GM12892 (cell line): Measurements from ENCODE around the gene ZCCHC7.
A peak's percentile ranks its signal among the peaks of the same experiment; 100 is the strongest.

Experiments used
- DNase-seq: peaks from one replicate; pipeline ENCODE4 v3.0.0; 2011; ENCODE audit not compliant: insufficient read length
- FAIRE-seq: peaks from 2 replicates; lab custom pipeline; 2011; peaks lifted over from hg19 to GRCh38; lab: Jason Lieb, UNC
- POLR2A ChIP-seq: IDR thresholded peaks from 2 replicates; pipeline ENCODE4 v1.6.1; 2011; ENCODE audit warnings: low read depth, low read length, control low read depth
- POLR2AphosphoS5 ChIP-seq: IDR thresholded peaks from 2 replicates; pipeline ENCODE4 v1.6.1; 2011; ENCODE audit warnings: low read depth, low read length, control low read depth
- TAF1 ChIP-seq: IDR thresholded peaks from 2 replicates; pipeline ENCODE4 v1.6.1; 2011; ENCODE audit warnings: low read depth, mild to moderate bottlenecking, control low read depth, low read length, borderline replicate concordance

ZCCHC7 gene

DNA sequence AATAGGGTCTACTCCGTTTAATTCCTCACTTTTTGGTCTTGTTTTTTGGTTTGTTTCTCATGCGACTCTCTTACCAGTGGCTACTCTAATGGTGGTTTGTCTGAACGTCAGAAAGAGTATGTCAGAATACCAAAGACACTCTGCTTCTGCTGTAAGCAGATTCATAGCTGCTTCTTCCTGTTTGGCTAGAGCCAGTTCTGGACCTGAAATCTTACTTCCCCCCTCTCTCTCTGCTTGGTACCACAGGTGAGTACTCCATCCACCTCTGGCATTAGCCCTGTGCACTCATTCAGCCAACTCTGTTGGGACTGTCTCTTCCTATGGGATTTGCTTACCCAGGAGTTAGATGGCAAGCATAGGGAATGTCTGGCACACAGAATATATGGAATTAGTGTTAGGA lies 6.6 kb downstream of the ZCCHC7 start:
- DNase-seq (no peak), FAIRE-seq (no peak)
- no peak for TF ChIP-seq POLR2A
- no peak for TF ChIP-seq TAF1
- no peak for TF ChIP-seq POLR2AphosphoS5

DNA sequence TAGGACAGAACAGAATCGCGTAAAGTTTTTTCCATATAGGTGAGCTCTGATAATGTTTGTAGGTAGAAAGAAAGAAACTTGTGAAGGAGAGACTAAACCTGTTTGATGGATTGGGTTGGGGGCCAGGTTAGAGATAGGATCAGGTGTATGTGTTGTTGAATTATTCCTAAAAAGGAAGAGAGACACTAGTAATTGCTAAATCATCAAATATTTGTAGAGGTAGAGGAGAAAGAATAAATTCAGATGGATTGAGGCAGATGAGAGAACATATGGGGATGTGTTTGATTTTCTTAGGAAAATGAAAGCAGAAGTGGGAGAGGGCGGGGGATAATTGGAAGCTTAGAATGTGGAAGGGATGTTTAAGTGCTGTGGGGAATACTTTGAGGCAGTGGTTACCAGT lies 7.7 kb downstream of the ZCCHC7 start:
- DNase-seq (no peak), FAIRE-seq (no peak)
- TF ChIP-seq POLR2AphosphoS5 (no peak), POLR2A (no peak), TAF1 (no peak)

DNA sequence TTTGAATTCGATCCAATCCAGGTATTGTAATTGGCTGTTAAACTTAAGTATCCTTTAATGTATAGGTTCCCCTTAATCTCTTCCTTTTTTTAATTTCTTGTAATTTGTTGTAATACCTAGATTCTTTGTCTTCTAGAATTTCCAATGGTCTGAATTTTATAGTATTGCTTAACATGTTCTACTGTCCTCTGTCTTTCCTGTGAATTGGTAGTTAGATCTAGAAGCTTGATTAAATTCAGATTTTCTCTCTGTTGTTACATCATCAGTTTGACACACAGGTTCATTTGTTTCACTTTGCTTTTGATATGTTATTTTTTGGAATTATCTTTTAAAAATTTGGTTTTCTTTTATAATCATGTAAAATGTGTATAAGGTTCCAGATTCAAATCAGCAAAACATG lies 13.8 kb downstream of the ZCCHC7 start:
- FAIRE-seq: no peak
- no peak for DNase-seq
- TF ChIP-seq TAF1 (no peak), POLR2A (no peak), POLR2AphosphoS5 (no peak)

DNA sequence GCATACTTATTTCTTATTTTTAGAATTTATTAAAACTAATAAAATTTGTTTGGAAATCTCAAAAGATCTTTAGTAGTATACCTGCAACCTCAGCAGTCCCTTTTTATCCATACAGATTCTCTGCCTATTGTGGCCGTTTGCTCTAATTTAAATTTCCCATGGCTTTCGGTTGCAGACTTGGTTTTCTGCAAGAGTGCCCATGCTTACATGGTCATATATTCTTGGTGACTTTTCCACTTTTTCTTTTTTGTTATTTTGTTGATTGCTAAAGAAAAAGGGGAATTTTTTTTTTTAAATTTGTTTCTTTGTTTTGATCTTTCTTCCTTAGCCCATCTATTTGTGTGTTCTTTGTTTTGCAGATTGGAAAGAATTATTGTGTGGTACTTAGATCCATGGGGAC lies 20.6 kb downstream of the ZCCHC7 start:
- no peak for TF ChIP-seq TAF1
- TF ChIP-seq POLR2AphosphoS5: no peak
- no peak for TF ChIP-seq POLR2A
- no peak for FAIRE-seq
- no peak for DNase-seq

- FAIRE-seq: peak; percentile 89
- DNase-seq: no peak
- no peak for TF ChIP-seq POLR2A
- TF ChIP-seq TAF1: no peak
- TF ChIP-seq POLR2AphosphoS5: no peak
Measured at GRCh38 chr9:37144762-37145161, 24.4 kb downstream of the ZCCHC7 start.

DNA sequence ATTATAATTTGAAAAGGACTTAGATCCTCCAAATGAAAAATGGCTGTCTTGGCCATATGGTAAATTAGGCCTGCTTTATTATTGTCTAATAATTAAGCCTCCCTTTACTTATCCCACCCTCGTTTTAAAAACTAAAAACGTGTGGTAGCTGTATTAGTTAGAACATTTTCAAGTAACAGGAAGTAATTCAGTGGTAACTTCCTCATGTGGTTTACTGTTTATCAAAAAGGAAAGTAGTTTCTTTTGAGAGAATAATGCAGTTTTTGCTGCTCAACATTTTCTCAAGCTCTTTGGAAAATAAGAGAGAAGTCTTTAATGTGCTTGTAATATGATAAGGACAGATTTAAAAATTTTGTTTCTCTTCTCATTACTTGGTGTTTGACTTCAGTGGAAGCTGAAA lies 26.0 kb downstream of the ZCCHC7 start:
- FAIRE-seq (peak; percentile 50), DNase-seq (no peak)
- TF ChIP-seq POLR2A (no peak), TAF1 (no peak), POLR2AphosphoS5 (no peak)

DNA sequence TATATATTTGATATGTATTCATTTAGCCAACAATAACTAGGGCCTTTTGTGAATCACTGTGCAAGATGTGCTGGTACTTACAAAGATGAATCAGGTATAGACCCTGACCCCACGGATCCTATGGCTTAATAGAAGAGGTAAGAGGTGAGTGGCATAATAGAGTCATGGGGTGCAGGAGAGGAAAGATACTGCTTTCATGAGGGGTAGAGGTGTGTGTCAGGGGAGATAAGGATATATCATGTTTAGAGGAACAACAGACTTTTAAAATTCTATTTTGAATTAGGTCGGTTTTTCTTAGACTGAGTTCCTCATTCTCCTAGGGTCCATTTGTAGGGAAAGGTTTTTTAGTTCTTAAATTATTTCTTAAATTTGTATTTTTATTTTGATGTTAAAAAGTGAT lies 27.8 kb downstream of the ZCCHC7 start:
- TF ChIP-seq POLR2A (no peak), POLR2AphosphoS5 (no peak), TAF1 (no peak)
- DNase-seq (no peak), FAIRE-seq (no peak)

DNA sequence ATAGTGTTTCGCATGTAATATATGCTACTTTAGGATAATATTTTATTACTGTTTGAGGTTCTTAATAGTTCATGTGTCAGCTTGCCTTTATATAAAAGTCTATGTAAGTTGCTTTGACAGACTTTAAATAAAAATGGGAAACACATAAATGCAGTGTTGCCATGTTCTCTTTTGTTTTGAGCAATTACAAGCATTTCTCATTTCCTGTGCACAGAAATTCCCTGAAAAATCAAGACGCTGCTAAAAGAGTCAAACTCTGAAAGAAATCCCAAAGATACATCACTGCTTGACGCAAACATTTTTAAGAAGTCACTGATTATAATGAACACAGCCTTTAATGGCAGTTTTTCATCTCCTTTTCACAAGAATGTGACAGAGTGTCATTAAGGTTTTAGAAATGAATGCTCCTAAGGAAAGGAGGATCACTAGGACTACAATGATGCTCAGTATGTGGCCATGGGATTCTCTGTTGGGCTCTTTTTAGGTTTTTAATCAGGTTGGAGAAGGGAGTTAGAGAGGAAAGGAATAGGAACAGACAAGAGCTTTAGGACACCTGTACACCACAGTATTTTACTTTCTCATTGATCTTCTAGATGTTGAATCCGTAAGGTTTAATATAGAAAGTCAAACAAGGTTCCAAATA lies 29.4 kb downstream of the ZCCHC7 start:
- no peak for DNase-seq
- TF ChIP-seq POLR2A (no peak), POLR2AphosphoS5 (no peak), TAF1 (no peak)
- FAIRE-seq: no peak

DNA sequence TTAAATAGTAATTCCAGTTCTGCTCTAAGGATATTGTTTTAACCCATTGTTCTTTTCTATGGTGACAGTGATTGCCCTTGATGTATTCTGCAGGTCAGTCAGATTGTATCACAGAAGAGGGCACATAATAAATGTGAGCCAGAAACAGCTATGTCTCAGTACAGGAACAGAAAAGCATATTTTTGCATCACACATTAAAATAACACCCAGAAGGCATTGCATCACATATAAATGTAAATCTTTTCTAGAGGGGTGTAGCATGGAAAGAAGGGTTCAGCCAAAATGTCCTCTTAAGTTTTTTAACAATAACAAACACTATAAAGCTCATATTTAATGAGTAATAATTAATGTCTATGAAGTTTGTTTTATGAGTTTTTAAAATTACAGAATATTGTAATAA lies 30.0 kb downstream of the ZCCHC7 start:
- FAIRE-seq: no peak
- no peak for DNase-seq
- no peak for TF ChIP-seq POLR2A
- no peak for TF ChIP-seq TAF1
- no peak for TF ChIP-seq POLR2AphosphoS5

DNA sequence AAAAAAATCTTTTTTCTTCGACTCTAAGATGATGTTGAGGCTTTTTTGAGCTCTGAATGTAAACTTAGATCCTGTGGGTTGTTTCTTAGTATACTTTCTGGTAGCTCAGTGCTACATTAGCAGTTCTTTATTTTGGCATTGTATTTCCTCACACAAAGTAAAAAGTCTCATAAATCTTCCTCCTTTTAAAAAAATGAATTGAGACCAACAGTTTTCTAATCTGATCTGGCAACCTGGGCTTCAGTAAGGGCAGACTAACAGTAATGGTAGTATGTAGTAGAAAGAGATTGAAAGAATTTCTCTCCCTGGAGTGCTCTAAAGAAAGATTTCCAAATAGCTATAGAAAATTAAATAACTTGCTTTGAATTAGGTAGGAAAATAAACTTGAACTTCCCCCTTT lies 31.4 kb downstream of the ZCCHC7 start:
- DNase-seq: no peak
- no peak for TF ChIP-seq TAF1
- no peak for TF ChIP-seq POLR2AphosphoS5
- no peak for FAIRE-seq

DNA sequence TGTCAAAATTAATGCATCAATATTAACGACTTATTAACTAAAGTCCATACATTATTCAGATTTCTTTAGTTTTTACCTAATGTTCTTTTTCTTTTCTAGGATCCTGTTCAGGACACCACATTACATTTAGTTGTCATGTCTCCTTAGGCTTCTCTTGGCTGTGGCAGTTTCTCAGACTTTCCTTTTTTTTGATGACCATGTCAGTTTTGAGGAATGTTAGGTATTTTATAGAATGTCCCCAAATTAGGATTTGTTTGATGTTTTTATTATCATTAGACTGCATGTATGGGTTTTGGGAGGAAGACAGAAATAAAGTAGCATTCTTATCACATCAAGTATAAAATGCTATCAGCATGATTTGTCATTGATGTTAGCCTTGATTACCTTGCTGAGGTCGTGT lies 32.0 kb downstream of the ZCCHC7 start:
- FAIRE-seq (peak; percentile 27), DNase-seq (no peak)
- TF ChIP-seq POLR2AphosphoS5 (no peak), TAF1 (no peak), POLR2A (no peak)

DNA sequence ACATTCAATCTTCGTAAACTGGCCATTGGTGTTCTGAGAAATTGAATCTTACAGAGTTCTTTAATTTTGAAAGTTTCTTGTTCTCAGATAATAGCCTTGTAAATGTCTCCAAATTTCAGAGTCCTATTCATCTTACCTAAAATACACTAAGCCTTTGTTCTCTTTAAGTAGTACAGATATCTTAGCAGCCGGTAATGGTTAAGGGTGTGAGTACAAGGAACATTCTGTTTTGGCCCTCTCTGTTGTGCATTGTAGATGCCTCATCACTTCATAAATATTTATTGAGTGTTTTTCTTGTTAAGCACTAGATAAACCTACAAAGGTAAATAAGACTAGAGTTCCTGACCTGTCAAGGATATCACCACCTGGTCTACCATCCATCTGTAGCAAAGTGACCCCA lies 35.2 kb downstream of the ZCCHC7 start:
- FAIRE-seq (peak; percentile 54), DNase-seq (no peak)
- TF ChIP-seq TAF1: no peak
- TF ChIP-seq POLR2A: no peak
- TF ChIP-seq POLR2AphosphoS5: no peak

- no peak for DNase-seq
- no peak for TF ChIP-seq POLR2A
- TF ChIP-seq TAF1: no peak
- TF ChIP-seq POLR2AphosphoS5: no peak
- no peak for FAIRE-seq
Measured at GRCh38 chr9:37156205-37156604, 35.8 kb downstream of the ZCCHC7 start.

- TF ChIP-seq POLR2A (no peak), POLR2AphosphoS5 (no peak), TAF1 (no peak)
- FAIRE-seq (peak; percentile 80), DNase-seq (no peak)
Measured at GRCh38 chr9:37156781-37157356, 36.5 kb downstream of the ZCCHC7 start.
